Muscle of arm (tissue), 12 donors: Measurements from ENCODE around the gene KCNJ6. TPM values are rescaled to one million over a fixed set of nuclear protein-coding genes. Genes with fewer than 3 reads are reported as not detected.

ENCODE experiments used
- DNase-seq: peaks from one replicate; pipeline ENCODE4 v3.0.0-alpha.2; 2013
- polyA plus RNA-seq, 12 donors: library from polyadenylated mRNA; unstranded; fragments of 120-200 nt; gene quantifications; one replicate each; pipeline ENCODE4 v1.2.1, GENCODE V29; 2013; ENCODE audit not compliant: insufficient read length in 12 of 12

The KCNJ6 gene
- polyA plus RNA-seq, 12 donors = 0.62 to 2.1 (median 1.1) TPM; not detected in 1

GRCh38 chr21:37571442-37571841 lies 344.8 kb downstream of the KCNJ6 start:
- no peak for DNase-seq

DNA sequence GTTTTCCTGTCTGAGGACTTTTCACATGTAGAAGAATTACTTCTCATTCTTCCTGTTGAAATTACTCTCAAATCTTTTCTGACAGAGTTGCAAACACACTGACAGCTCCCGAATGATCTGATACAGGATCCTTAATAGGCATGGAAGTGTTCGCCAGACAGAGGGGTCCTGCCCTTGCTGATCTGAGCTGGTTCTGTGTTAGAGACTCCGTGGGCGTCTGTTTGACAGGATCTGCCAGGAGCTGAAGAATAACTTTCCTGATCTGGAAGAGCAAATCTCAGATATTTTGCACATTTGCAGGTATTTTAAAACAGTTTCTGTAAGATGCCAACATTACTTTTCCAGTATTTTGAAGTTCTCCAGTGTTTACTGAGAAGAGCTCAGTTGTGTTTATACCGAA lies 347.3 kb downstream of the KCNJ6 start:
- no peak for DNase-seq

GRCh38 chr21:37568415-37568814 lies 347.8 kb downstream of the KCNJ6 start:
- DNase-seq = no peak

GRCh38 chr21:37566790-37567615 lies 349.3 kb downstream of the KCNJ6 start:
- DNase-seq = no peak

DNA sequence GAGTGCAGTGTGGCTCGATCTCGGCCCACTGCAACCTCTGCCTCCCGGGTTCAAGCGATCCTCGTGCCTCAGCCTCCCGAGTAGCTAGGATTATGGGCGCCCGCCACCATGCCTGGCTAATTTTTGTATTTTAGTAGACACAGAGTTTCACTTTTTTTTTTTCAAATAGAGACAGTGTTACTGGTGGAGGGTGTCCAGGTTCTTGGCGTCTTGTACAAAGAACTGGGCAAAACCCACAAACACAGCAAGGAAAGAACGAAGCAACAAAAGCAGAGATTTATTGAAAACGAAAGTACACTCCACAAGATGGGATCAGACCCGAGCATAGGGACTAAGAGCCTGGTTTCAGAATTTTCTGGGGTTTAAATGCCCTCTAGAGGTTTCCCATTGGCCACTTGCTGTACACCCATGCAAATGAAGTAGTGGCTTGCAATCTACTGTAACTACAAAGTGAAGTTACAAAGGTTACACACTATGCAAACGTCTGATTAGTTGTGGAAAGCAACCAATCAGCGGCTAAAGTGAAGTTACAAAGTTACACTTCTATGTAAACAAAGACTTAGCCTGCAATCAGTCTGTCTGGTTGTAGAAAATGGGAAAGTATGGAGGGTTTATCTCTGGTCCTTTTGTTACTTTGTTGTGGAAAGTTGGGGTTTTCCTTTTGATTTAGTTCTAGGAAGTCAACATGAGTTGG lies 350.6 kb downstream of the KCNJ6 start:
- DNase-seq = no peak

DNA sequence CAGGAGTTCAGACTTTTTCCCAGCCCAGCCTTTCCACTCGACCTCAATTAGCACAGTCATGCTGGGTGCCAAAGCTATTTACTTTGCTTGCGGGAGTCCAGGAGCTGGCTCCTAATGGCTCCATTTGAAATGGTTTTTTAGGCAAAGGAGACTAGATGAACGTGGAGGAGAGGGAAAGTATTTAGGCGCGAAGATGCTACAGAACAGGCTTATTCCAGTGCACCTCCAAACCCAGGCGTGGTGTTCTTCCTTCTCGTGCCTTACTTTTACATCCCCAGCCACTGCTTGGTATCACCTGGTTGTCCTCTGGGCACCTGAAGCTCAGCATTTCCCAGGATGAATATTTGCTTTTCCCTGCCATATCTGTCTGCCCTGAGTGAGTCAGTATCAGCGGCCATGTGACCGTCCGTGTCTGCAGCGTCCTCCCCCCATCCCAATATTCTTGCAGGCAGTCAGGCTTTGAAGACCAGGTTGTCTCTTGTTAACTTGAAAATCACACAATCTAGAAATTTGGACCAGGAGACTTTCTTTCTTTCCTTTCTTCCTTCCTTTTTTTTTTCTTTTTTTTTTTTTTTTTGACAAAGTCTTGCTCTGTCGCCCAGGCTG lies 351.2 kb downstream of the KCNJ6 start:
- no peak for DNase-seq

DNA sequence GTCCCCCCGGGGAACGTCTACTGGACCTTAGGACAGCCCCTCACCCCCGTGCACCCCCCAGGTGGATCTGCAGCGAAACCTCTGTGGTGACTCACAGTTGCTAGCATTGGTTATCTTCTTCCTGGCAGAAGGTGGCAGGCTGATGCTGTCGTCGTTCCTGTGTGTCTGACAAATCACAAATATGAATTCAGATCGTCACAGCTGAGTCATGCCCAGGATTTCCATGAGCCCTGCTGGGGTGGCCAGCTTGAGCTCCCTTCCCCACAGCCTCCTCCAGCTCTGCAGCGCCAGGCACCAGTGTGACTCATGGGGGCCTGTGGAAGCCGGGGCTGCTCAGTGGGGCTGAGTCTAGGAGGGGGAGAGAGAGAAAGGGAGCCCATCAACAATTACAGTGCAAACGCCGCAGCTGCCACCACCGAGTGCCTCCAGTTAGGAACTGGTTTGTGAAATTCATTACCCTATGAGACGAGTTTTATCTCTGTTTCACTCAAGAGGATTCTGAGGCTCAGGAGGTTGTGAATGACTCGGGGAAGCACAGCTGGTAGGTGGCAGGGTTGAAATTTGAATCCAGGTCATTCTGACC lies 351.8 kb downstream of the KCNJ6 start:
- DNase-seq = no peak

DNA sequence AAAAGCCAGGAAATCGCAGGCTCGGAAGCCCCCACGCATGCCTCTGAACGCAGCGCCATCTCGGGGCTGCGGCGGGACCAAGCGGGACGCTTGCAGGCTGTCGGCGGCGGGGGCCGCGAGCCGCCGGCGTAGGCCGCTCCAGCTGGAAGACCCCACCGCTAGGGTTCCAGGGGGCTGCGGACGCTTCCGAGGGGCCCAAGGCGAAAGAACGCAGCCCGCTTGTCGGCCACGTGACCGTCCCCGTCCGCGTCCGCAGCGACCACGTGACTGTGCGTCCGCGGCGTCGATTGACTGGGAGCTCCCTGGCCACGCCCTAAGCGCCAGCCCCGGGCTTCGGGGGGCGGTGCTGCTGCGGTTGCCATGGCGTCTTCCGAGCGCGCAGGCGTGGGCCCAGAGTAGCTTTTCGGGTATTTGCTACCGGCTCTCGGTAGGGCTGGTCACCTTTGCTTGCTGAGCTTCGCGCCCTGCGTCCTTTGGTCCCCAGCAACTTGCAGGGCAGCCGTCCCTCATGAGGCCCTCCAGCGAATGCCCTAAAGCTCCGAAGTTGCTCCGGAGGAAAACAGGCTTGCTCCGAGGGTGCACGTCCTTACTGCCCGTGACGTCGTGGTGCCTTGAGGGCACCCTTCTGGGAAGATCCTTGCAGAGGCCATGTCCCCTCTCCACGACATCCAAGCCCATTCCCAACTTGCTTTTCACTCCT lies 352.5 kb downstream of the KCNJ6 start:
- DNase-seq = peak; percentile 92

DNA sequence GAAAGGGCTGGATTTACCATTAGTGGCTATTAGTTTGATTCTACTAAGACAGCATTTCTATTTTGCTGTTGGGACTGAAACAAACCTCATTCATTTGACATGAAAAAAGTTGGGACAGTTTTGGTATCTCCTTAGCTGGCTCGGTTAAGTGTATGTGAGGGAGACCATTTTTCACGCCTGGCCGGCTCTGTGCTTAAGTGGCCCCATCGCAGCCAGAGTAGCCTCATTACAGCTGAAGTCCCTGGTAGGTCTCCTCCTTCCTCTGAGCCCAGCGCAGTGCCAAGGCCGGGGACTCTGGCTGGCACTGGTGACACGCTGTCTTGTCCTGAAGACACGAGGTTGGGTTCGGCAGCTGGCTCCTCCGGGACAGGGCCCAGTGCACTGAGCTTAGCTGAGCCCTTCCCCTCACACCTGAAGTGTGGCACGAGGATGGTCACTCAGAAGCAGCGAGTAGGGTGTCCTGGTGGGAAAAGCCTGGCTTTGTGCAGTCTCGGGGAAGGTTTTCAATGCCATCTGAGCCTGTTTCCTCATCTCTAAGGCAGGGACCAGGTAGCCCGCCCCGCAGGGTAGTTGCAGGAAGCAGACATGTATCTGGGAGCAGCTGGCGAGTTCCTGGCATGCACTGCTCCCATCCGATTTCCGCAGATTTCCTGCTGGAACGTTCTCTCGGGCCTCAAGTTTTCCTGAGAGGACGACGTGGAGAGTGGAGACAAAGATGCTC lies 353.2 kb downstream of the KCNJ6 start:
- DNase-seq = no peak

DNA sequence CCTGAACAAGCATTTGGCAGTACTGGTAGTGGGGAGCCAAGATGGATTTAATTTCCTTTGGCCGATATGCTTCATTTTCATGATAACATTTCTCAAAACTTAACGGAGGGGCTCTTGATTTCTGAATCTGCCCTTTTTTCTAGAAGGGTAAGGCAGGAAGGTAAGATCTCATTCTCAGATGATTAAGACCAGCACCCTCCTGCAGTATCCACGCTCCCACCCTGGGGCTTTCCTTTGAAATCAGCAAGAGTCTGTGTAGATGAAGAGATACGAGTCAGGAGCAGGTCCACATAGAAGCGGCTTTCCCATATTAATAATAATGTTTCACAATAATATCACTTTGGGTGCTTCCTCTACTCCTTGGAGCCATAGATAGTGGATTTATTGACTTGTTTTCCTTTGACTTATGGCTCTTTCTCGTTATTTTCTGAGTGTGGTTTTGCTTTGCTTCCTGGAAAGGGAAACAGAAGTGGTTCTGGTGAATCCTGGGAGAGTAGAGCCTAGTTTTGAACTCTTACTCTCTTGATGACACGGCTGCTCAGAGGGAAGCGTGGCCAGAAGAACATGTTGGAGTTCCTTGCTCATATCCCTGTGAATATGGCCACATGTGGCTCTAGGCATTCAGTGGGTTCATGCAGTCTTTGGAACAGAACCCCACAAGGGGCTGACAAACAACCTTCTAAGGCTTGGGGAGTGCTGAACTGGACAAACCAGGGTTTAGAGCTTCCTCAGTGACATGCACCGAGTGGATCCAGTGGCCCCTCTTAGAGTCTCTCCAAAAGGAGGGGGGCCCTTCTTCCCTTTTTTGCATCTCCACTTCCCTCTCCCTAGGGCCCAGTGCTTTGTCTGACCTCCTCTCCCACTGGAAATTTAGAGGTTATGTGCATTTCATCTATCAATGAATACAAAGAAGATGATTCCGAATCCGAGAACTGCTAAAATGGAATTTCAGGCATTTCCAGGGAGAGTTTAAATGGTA lies 354.0 kb downstream of the KCNJ6 start:
- DNase-seq = no peak

DNA sequence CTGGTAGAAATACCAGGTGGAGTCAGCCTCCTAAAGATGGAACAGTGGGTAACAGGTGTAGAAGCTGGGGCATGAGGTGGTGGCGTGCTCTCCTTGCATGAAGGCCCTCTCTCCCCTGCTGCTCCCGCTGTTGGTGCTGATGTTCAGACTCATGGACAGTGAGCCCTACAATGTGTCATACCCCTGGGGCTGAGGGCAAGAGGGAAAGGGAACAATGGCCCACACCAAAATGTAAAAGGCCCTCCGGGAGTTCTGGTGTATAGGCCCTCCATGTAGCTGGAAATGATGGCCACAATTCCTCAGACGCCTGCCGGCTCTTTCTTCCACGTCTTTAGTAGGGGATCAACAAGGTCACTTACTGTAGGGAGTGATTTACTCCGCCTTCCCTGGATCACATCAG lies 354.8 kb downstream of the KCNJ6 start:
- DNase-seq = no peak

DNA sequence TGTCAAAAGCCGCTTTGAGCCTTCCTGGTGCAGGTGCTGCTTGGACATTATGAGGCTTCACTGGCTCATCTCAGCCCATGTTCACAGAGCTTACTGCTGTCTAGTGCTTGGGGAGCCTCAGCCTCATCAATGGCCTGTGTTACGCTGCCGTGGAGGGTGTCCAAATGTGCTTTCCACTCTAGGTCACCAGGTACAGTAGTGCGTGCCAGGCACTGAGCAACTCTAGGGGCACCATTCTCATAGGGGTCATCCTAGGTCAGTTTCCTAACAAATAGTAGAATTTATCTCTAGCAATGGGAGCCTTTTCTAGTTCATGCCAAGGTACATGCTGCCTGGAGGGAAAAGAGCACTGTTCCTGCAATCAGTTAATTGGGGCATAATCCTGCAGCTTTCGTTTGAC lies 355.9 kb downstream of the KCNJ6 start:
- no peak for DNase-seq

DNA sequence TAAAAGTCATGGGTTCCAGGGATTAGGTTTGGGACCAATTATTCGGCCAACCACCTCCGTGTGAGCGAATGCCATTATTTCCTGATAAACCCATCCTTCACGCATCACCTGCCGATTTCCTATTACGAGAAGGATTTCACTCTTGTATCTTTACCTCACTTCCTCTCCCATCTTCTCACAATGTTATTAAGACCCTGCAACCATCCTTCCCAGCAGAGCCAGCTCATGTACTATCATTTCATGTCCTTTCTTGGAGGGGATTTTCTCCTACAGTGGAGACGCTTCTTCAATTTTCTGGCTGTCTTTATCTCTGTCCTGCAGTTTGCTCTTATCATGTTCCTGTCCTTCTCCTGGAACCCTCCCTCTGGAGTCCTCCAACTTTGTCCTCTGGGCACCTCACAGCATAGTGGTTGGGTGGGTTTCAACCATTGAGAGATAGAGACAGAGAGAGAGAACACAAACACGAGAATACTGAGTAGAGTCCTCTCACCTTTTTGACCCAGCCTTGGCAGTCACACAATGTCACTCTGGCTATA lies 357.5 kb downstream of the KCNJ6 start:
- DNase-seq = no peak
